HFFc6 (cell line): ENCODE results near the gene HPS1. TPM values are rescaled to one million over a fixed set of nuclear protein-coding genes. Genes with fewer than 3 reads are reported as not detected.
A peak's percentile ranks its signal among the peaks of the same experiment; 100 is the strongest.

Source experiments
- DNase-seq: peaks from one replicate; pipeline ENCODE4 v3.0.0-alpha.2; 2018
- H3K27ac Mint-ChIP-seq: 2 replicates; pipeline ENCODE4 v1.8.0; 2020; ENCODE audit warnings: mild to moderate bottlenecking, mixed read lengths
- H3K27me3 Mint-ChIP-seq: 2 replicates; pipeline ENCODE4 v1.8.0; 2021; ENCODE audit warnings: mild to moderate bottlenecking, moderate library complexity, mixed read lengths; ENCODE audit not compliant: insufficient read depth
- H3K36me3 Mint-ChIP-seq: 2 replicates; pipeline ENCODE4 v1.8.0; 2021; ENCODE audit warnings: low read depth, mixed read lengths
- H3K4me1 Mint-ChIP-seq: 2 replicates; pipeline ENCODE4 v1.8.0; 2020; ENCODE audit warnings: low read depth, mixed read lengths
- H3K4me3 Mint-ChIP-seq: 2 replicates; pipeline ENCODE4 v1.8.0; 2020; ENCODE audit warnings: mild to moderate bottlenecking, moderate library complexity, mixed read lengths
- H3K9me3 Mint-ChIP-seq: 2 replicates; pipeline ENCODE4 v1.8.0; 2020; ENCODE audit warnings: mild to moderate bottlenecking, mixed read lengths
- total RNA-seq, 6 experiments: library from RNA; stranded (reverse); fragmentation: NEBNext Ultra II Directional; extraction: Animal tissue kit (Norgen Biotek cat#: 25700); gene quantifications; 2 replicates in 1 of 6; 3 replicates in 5 of 6; pipeline ENCODE4 v1.2.3, GENCODE V29; 2021
- TF ChIP-seq, protein P1 (sequence below): fragments of 200-600 bp; sonication (generic); IDR thresholded peaks from 2 replicates; pipeline ENCODE4 v1.5.0; 2021; ENCODE audit warnings: antibody characterized with exemption, mild to moderate bottlenecking

Gene HPS1
- total RNA-seq, 6 experiments from 2014 or later = 49.1 to 55.9 (median 52.8) TPM

- H3K4me3 Mint-ChIP-seq = peak overlapping the region; percentile 60
- peaks cover 4% of the 10 kb centered on the region; the same call in 1 of the 2 replicates for H3K9me3 Mint-ChIP-seq
- H3K4me1 Mint-ChIP-seq = peaks cover 67% of the 10 kb centered on the region
- TF ChIP-seq, protein P1, sequence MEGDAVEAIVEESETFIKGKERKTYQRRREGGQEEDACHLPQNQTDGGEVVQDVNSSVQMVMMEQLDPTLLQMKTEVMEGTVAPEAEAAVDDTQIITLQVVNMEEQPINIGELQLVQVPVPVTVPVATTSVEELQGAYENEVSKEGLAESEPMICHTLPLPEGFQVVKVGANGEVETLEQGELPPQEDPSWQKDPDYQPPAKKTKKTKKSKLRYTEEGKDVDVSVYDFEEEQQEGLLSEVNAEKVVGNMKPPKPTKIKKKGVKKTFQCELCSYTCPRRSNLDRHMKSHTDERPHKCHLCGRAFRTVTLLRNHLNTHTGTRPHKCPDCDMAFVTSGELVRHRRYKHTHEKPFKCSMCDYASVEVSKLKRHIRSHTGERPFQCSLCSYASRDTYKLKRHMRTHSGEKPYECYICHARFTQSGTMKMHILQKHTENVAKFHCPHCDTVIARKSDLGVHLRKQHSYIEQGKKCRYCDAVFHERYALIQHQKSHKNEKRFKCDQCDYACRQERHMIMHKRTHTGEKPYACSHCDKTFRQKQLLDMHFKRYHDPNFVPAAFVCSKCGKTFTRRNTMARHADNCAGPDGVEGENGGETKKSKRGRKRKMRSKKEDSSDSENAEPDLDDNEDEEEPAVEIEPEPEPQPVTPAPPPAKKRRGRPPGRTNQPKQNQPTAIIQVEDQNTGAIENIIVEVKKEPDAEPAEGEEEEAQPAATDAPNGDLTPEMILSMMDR = no peak
- H3K36me3 Mint-ChIP-seq = peaks cover 4% of the 10 kb centered on the region; the same call in 1 of the 2 replicates
- H3K27ac Mint-ChIP-seq = peak overlapping the region; percentile 96
- DNase-seq = peak; percentile 90
- no peaks in the 10 kb centered on the region; the same call in 1 of the 2 replicates for H3K27me3 Mint-ChIP-seq
Observed at GRCh38 chr10:98486421-98486820, 39.7 kb upstream of the HPS1 start.

GRCh38 chr10:98485959-98486358, 39.2 kb upstream of the HPS1 start:
- DNase-seq = peak; percentile 51
- Mint-ChIP-seq H3K27me3 (no peaks in the 10 kb centered on the region; the same call in 1 of the 2 replicates), H3K4me3 (peak overlapping the region; percentile 60), H3K4me1 (peaks cover 72% of the 10 kb centered on the region), H3K9me3 (peaks cover 4% of the 10 kb centered on the region; the same call in 1 of the 2 replicates), H3K27ac (peak overlapping the region; percentile 96), H3K36me3 (peaks cover 4% of the 10 kb centered on the region; the same call in 1 of the 2 replicates)
- TF ChIP-seq, protein P1 = peak; percentile 36

- Mint-ChIP-seq H3K4me1 (peaks cover 63% of the 10 kb centered on the region), H3K27me3 (no peaks in the 10 kb centered on the region), H3K4me3 (no peak overlapping the region), H3K9me3 (peaks cover 4% of the 10 kb centered on the region; the same call in 1 of the 2 replicates), H3K36me3 (peaks cover 4% of the 10 kb centered on the region; the same call in 1 of the 2 replicates), H3K27ac (no peak overlapping the region)
- DNase-seq = no peak
- TF ChIP-seq, protein P1 = no peak
Observed at GRCh38 chr10:98483658-98484057, 36.9 kb upstream of the HPS1 start.

DNA sequence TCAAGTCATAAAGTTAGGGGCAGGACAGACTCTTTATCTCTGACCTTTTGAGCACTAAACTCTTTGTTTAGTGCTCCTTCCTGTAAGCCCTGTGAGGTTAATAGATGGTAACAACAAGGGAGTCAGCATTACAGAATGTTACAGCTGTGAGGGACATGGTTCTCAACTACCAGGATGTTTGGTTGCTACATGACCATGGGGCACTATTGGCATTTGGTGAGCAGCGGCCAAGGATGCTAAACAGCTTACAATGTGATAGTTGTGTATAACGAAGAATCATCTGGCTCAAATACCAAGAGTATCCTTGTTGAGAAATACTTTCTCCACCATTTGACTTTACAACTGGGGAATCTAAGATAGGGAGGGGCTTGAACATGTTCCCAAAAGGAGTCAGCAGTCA, 35.4 kb upstream of the HPS1 start:
- Mint-ChIP-seq H3K36me3 (peaks cover 4% of the 10 kb centered on the region; the same call in 1 of the 2 replicates), H3K27me3 (no peaks in the 10 kb centered on the region), H3K4me3 (no peak overlapping the region), H3K4me1 (peaks cover 56% of the 10 kb centered on the region), H3K27ac (no peak overlapping the region), H3K9me3 (peaks cover 4% of the 10 kb centered on the region; the same call in 1 of the 2 replicates)
- no peak for DNase-seq
- TF ChIP-seq, protein P1 = no peak

GRCh38 chr10:98481404-98481945, 34.7 kb upstream of the HPS1 start:
- Mint-ChIP-seq H3K36me3 (peaks cover 4% of the 10 kb centered on the region; the same call in 1 of the 2 replicates), H3K9me3 (peaks cover 4% of the 10 kb centered on the region; the same call in 1 of the 2 replicates), H3K4me3 (no peak overlapping the region), H3K27me3 (no peaks in the 10 kb centered on the region), H3K4me1 (peaks cover 50% of the 10 kb centered on the region), H3K27ac (no peak overlapping the region)
- no peak for DNase-seq
- TF ChIP-seq, protein P1 = no peak
